22Rv1 (cell line): Measurements from ENCODE around the gene FRRS1L.

Experiments
- CTCF ChIP-seq: fragments of 450-650 bp; IDR thresholded peaks from 2 replicates; pipeline ENCODE4 v1.5.1; 2017; ENCODE audit warnings: mild to moderate bottlenecking
- ZFX ChIP-seq: fragments of 450-650 bp; IDR thresholded peaks from 2 replicates; pipeline ENCODE4 v1.6.1; 2017; ENCODE audit warnings: antibody characterized with exemption, borderline replicate concordance

GRCh38 chr9:109150925-109151545 lies 16.0 kb downstream of the FRRS1L start:
- no peak for TF ChIP-seq CTCF
- TF ChIP-seq ZFX, result no peak
